Measurements from ENCODE around the gene PANK4.

DNA sequence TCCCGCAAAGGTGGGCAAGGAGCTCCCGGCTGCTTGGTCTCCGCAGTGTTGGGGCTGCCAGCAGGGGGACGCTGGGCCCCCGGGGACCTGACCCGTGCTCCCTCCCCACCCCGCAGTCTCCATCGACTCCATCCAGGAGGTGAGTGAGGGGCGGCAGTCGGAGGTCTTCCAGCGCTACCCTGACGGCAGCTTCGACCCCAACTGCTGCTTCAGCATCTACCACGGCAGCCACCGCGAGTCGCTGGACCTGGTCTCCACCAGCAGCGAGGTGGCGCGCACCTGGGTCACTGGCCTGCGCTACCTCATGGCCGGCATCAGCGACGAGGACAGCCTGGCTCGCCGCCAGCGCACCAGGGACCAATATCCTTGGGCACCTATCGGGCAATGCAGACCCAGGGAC lies 46.8 kb downstream of the PANK4 start:
- no peak for TF ChIP-seq CTCF (IDR thresholded peaks at IDR 0.05)
- TF ChIP-seq EP300 (IDR thresholded peaks at IDR 0.05), result no peak
- TF ChIP-seq POLR2AphosphoS5 (IDR thresholded peaks at IDR 0.05), result no peak

Measured in esophagus muscularis mucosa (tissue), 4 donors.